Measurements from ENCODE around the gene NELL1. TPM values are rescaled to one million over a fixed set of nuclear protein-coding genes. Genes with fewer than 3 reads are reported as not detected.

NELL1 gene
- total and polyA plus RNA-seq, 2 donors from 2014 or later, result 0.31 to 14.8 TPM

- intact Hi-C loops (cut with DNase I), result no loop called here
- H3K9me3 ChIP-seq (ENCODE audit: control insufficient read depth in 2 of 3, insufficient read depth in 1 of 3, low read length in 3 of 3), result no peaks in the 10 kb centered on the region
- FAIRE-seq, result peak; percentile 13
- H3K4me3 ChIP-seq (ENCODE audit: low read length in 3 of 3), result no peak overlapping the region
- H3K9ac ChIP-seq (ENCODE audit: low read length in 3 of 3), result no peak overlapping the region
- no peaks in the 10 kb centered on the region for H3K27me3 ChIP-seq (ENCODE audit: control insufficient read depth, insufficient read depth, low read length)
- no peaks in the 10 kb centered on the region for H3K36me3 ChIP-seq (ENCODE audit: control insufficient read depth in 2 of 3, insufficient read depth in 3 of 3, low read length in 3 of 3)
- no peak overlapping the region for H3K27ac ChIP-seq (ENCODE audit: low read depth in 2 of 2, low read length in 2 of 2)
- H3K4me1 ChIP-seq (ENCODE audit: control insufficient read depth in 2 of 3, insufficient read depth in 2 of 3, low read depth in 1 of 3, low read length in 3 of 3), result no peaks in the 10 kb centered on the region
- peak in 1 of 5 donors; percentile 3 for DNase-seq
- no peak for TF ChIP-seq CTCF (IDR thresholded peaks at IDR 0.05; ENCODE audit: borderline replicate concordance, extremely low read depth, insufficient read depth)
Observed at GRCh38 chr11:21461701-21462100, 792.3 kb downstream of the NELL1 start.

- H3K27ac ChIP-seq (ENCODE audit: low read depth in 2 of 2, low read length in 2 of 2), result no peak overlapping the region
- H3K4me3 ChIP-seq (ENCODE audit: low read length in 3 of 3), result no peak overlapping the region
- intact Hi-C loops (cut with DNase I), result no loop called here
- H3K9me3 ChIP-seq (ENCODE audit: control insufficient read depth in 2 of 3, insufficient read depth in 1 of 3, low read length in 3 of 3), result no peaks in the 10 kb centered on the region
- FAIRE-seq, result no peak
- DNase-seq, result no peak
- H3K9ac ChIP-seq (ENCODE audit: low read length in 3 of 3), result no peak overlapping the region
- no peaks in the 10 kb centered on the region for H3K27me3 ChIP-seq (ENCODE audit: control insufficient read depth, insufficient read depth, low read length)
- no peak for TF ChIP-seq CTCF (IDR thresholded peaks at IDR 0.05; ENCODE audit: borderline replicate concordance, extremely low read depth, insufficient read depth)
- H3K36me3 ChIP-seq (ENCODE audit: control insufficient read depth in 2 of 3, insufficient read depth in 3 of 3, low read length in 3 of 3), result no peaks in the 10 kb centered on the region
- H3K4me1 ChIP-seq (ENCODE audit: control insufficient read depth in 2 of 3, insufficient read depth in 2 of 3, low read depth in 1 of 3, low read length in 3 of 3), result no peaks in the 10 kb centered on the region
Observed at GRCh38 chr11:21464601-21465193, 795.3 kb downstream of the NELL1 start.

GRCh38 chr11:21465203-21465602, 795.8 kb downstream of the NELL1 start:
- intact Hi-C loops (cut with DNase I), result no loop called here
- no peak overlapping the region for H3K27ac ChIP-seq (ENCODE audit: low read depth in 2 of 2, low read length in 2 of 2)
- FAIRE-seq (no peak), DNase-seq (no peak)
- no peak for TF ChIP-seq CTCF (IDR thresholded peaks at IDR 0.05; ENCODE audit: borderline replicate concordance, extremely low read depth, insufficient read depth)
- H3K4me3 ChIP-seq (ENCODE audit: low read length in 3 of 3), result no peak overlapping the region
- H3K36me3 ChIP-seq (ENCODE audit: control insufficient read depth in 2 of 3, insufficient read depth in 3 of 3, low read length in 3 of 3), result no peaks in the 10 kb centered on the region
- no peaks in the 10 kb centered on the region for H3K27me3 ChIP-seq (ENCODE audit: control insufficient read depth, insufficient read depth, low read length)
- H3K4me1 ChIP-seq (ENCODE audit: control insufficient read depth in 2 of 3, insufficient read depth in 2 of 3, low read depth in 1 of 3, low read length in 3 of 3), result no peaks in the 10 kb centered on the region
- H3K9ac ChIP-seq (ENCODE audit: low read length in 3 of 3), result no peak overlapping the region
- H3K9me3 ChIP-seq (ENCODE audit: control insufficient read depth in 2 of 3, insufficient read depth in 1 of 3, low read length in 3 of 3), result no peaks in the 10 kb centered on the region

- Histone ChIP-seq H3K9ac (ENCODE audit: low read length in 3 of 3) (no peak overlapping the region), H3K27ac (ENCODE audit: low read depth in 2 of 2, low read length in 2 of 2) (no peak overlapping the region), H3K36me3 (ENCODE audit: control insufficient read depth in 2 of 3, insufficient read depth in 3 of 3, low read length in 3 of 3) (no peaks in the 10 kb centered on the region), H3K4me3 (ENCODE audit: low read length in 3 of 3) (no peak overlapping the region), H3K9me3 (ENCODE audit: control insufficient read depth in 2 of 3, insufficient read depth in 1 of 3, low read length in 3 of 3) (no peaks in the 10 kb centered on the region), H3K4me1 (ENCODE audit: control insufficient read depth in 2 of 3, insufficient read depth in 2 of 3, low read depth in 1 of 3, low read length in 3 of 3) (no peaks in the 10 kb centered on the region), H3K27me3 (ENCODE audit: control insufficient read depth, insufficient read depth, low read length) (no peaks in the 10 kb centered on the region)
- intact Hi-C loops (cut with DNase I), result no loop called here
- DNase-seq (no peak), FAIRE-seq (no peak)
- no peak for TF ChIP-seq CTCF (IDR thresholded peaks at IDR 0.05; ENCODE audit: borderline replicate concordance, extremely low read depth, insufficient read depth)
Observed at GRCh38 chr11:21465920-21466319, 796.5 kb downstream of the NELL1 start.

Measured in kidney (tissue), 14 donors.